Measurements from ENCODE around the gene ZNF524.

ZNF524 gene

DNA sequence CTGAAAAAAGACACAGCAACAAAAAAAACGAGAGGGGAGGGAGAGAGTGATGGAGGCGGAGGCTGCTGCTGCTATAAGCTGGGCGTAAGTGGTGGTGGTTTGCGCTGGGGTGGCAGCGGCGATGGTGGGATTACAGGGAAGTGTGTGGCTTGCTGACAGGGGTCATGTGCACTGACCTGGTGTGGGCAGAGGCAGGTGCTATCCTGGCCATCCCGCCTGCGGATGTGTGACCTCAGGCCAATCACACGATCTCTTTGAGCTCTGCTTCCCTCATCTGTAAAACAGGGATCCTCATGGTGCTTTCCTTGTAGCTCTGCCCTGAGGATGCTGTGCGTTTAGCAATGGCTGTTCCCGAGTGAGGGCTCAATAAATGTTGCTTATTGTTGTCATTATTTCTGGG lies 37.4 kb downstream of the ZNF524 start:
- H3K36me3 ChIP-seq (ENCODE audit: insufficient read depth, low read length) = peaks cover 3% of the 10 kb centered on the region
- H2AFZ ChIP-seq (ENCODE audit: low read depth, low read length) = no peak overlapping the region
- no peaks in the 10 kb centered on the region for H3K27me3 ChIP-seq (ENCODE audit: insufficient read depth, low read length)
- peaks cover 32% of the 10 kb centered on the region for H3K4me1 ChIP-seq (ENCODE audit: insufficient read depth, low read length)
- no peaks in the 10 kb centered on the region for H3K9me3 ChIP-seq (ENCODE audit: low read length)
- no peak overlapping the region for H3K4me3 ChIP-seq (ENCODE audit: low read length)

DNA sequence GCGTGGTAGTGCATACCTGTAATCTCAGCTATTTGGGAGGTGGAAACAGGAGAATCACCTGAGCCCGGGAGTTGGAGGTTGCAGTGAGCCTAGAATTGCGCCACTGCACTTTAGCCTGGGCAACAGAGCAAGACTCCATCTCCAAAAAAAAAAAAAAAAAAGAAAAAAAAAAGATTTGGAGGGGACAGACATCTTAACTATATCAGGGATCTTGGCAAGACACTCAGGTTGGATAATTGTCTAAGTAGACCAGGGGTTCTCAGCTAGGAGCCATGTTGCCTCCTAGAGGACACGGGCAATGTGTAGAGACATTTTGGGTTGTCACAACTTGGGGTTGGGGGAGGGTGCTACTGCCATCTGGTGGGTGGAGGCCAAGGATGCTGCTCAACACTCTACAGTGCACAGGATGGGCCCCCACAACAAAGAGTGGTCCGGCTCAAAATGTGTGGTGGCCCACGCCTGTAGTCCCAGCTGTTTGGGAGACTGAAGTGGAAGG lies 38.8 kb downstream of the ZNF524 start:
- Histone ChIP-seq H3K4me1 (ENCODE audit: insufficient read depth, low read length) (peaks cover 42% of the 10 kb centered on the region), H3K9me3 (ENCODE audit: low read length) (no peaks in the 10 kb centered on the region), H3K36me3 (ENCODE audit: insufficient read depth, low read length) (peaks cover 3% of the 10 kb centered on the region), H3K4me3 (ENCODE audit: low read length) (no peak overlapping the region), H2AFZ (ENCODE audit: low read depth, low read length) (no peak overlapping the region), H3K27me3 (ENCODE audit: insufficient read depth, low read length) (no peaks in the 10 kb centered on the region)

DNA sequence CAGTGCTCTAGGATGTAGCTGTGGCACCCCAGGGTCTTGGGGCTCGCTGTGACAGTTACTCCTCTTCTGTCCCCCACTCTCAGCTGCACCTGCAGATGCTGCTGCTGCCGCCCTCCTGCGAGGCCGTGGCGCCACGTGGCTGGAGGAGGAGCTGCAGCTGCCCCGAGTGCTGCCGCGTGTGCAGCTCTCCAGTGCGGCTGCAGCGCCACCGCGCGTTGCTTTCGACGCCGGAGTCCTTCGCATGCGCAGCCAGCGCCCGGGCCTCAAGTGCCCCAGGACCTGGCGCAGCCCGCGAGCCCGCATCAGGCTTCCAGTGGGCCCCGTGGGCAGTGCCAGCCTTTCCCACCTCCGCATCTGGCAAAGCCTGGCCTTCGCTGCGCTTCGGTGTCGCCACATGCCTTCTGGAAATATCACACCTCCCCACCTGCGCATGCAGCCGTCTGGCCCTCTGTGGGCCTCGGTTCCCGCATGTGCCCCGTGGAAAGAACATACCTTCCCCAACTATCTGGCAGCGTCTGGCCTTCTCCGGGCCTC lies 40.0 kb downstream of the ZNF524 start:
- Histone ChIP-seq H3K27me3 (ENCODE audit: insufficient read depth, low read length) (no peaks in the 10 kb centered on the region), H3K4me1 (ENCODE audit: insufficient read depth, low read length) (peaks cover 52% of the 10 kb centered on the region), H3K4me3 (ENCODE audit: low read length) (peak overlapping the region; percentile 74), H3K9me3 (ENCODE audit: low read length) (no peaks in the 10 kb centered on the region), H2AFZ (ENCODE audit: low read depth, low read length) (peak overlapping the region; percentile 29), H3K36me3 (ENCODE audit: insufficient read depth, low read length) (peaks cover 11% of the 10 kb centered on the region)

DNA sequence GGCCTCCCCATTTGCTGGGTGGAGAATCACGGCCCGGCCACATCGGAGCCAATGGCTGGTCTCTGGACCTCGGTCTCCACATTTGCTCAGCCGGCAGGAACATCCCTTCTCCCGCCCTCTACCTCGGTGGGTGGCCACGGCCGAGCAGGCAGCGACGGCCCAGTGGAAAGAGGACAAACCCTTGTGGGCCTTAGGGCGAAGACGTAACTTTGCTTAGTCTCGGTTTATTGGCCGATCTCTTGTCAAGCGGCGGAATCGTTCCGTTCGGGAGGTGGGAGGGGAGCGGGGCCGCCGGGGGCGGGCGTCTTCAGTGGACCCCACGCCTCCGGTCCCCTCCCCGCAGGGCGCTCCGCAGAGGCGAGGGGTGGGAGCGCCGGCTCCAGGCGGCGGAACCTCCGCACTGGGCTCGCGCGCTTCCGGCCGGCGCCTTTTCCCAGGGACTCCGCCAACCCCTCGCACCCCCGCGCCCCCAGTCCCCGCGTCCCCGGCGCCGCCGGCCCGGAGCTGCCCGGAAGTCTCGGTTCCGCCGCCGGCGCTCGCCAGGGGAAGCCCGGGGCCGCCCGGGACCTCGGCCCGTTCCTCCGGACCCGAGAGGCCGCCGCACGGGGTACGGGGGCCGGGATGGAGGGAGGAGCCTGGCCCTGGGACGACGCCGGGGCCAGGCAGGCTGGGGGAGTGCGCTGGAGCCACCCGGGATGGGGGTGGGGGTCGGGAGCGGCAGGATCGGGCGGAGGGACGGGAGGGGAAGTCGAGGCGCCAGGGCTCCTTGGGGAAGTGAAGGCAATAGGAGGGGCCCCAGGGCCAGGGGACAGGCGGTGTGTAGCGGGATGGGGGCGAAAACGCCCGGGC lies 40.7 kb downstream of the ZNF524 start, which contains the start of gene ZNF580:
TSS of gene ZNF580 (plus strand) at position 426 of the 849 bp plus-strand sequence. CDS start 1,507 bp downstream, outside the sequence.
- Histone ChIP-seq H3K27me3 (ENCODE audit: insufficient read depth, low read length) (no peaks in the 10 kb centered on the region), H3K9me3 (ENCODE audit: low read length) (no peaks in the 10 kb centered on the region), H3K36me3 (ENCODE audit: insufficient read depth, low read length) (peaks cover 16% of the 10 kb centered on the region), H3K4me1 (ENCODE audit: insufficient read depth, low read length) (peaks cover 45% of the 10 kb centered on the region), H2AFZ (ENCODE audit: low read depth, low read length) (peak within 1 kb of the TSS; percentile 29), H3K4me3 (ENCODE audit: low read length) (peak within 1 kb of the TSS; percentile 74)

DNA sequence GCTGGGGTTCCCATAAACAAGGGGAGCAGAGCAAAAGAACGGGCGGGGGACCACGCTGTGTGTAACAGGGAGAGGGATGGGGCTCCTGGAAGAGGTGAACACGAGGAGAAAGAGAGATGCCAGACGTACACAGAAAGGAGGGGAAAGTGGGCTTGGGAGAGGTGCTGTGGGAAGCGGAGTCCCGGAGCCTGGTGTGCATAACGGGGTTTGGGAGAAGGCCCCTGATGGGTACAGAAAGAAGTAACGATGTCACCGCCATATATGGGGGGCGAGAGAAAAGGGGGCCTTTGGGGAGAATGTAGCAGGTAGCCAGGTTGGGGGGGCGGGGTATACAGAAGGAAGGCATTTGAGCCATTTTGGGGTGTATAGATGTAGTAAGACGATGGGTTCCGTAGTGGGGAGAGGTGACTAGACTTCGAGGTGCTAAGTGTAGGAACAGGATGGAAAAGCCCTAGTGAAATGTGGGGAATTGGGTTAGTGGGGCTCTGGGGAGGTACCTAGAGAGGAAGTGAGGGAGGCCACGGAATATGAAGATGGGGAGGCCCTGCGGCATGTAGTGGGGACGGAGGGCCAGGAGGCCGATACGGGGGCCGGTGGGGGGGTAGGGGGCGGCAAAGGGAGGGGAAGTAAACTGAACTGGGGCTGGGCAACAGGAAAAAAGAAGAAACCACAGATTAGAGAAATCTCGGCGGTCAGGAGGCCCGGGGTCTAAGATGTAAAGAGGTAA lies 41.5 kb downstream of the ZNF524 start:
- Histone ChIP-seq H3K9me3 (ENCODE audit: low read length) (no peaks in the 10 kb centered on the region), H3K4me3 (ENCODE audit: low read length) (peak overlapping the region; percentile 74), H3K4me1 (ENCODE audit: insufficient read depth, low read length) (peaks cover 37% of the 10 kb centered on the region), H2AFZ (ENCODE audit: low read depth, low read length) (no peak overlapping the region), H3K36me3 (ENCODE audit: insufficient read depth, low read length) (peaks cover 16% of the 10 kb centered on the region), H3K27me3 (ENCODE audit: insufficient read depth, low read length) (no peaks in the 10 kb centered on the region)

DNA sequence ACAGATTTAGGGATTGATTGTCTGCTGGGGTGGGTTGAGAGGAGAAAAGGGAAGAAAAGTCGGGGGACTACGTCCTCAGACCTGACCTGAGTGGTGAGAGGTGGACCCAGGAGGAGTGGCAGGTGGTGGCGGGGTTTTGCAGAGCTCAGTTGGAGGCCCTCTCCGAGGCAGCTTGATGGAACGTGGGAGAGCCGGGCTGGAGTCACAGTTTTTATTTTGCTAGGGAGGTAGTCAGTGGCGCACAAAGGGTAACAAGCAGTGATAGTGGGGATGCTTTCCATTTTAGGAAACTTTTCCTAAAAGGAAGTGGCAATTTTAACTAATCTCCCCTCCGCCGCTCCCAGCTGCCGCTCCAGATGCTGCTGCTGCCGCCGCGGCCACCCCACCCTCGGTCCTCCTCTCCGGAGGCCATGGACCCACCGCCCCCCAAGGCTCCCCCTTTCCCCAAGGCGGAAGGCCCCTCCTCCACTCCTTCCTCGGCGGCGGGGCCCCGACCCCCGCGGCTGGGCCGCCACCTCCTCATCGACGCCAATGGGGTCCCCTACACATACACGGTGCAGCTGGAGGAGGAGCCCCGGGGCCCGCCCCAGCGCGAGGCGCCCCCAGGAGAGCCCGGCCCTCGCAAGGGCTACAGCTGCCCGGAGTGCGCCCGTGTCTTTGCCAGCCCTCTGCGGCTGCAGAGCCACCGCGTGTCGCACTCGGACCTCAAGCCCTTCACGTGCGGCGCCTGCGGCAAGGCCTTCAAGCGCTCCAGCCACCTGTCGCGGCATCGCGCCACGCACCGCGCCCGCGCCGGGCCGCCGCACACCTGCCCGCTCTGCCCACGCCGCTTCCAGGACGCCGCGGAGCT lies 42.3 kb downstream of the ZNF524 start:
- Histone ChIP-seq H3K4me3 (ENCODE audit: low read length) (peak overlapping the region; percentile 88), H3K4me1 (ENCODE audit: insufficient read depth, low read length) (peaks cover 41% of the 10 kb centered on the region)

DNA sequence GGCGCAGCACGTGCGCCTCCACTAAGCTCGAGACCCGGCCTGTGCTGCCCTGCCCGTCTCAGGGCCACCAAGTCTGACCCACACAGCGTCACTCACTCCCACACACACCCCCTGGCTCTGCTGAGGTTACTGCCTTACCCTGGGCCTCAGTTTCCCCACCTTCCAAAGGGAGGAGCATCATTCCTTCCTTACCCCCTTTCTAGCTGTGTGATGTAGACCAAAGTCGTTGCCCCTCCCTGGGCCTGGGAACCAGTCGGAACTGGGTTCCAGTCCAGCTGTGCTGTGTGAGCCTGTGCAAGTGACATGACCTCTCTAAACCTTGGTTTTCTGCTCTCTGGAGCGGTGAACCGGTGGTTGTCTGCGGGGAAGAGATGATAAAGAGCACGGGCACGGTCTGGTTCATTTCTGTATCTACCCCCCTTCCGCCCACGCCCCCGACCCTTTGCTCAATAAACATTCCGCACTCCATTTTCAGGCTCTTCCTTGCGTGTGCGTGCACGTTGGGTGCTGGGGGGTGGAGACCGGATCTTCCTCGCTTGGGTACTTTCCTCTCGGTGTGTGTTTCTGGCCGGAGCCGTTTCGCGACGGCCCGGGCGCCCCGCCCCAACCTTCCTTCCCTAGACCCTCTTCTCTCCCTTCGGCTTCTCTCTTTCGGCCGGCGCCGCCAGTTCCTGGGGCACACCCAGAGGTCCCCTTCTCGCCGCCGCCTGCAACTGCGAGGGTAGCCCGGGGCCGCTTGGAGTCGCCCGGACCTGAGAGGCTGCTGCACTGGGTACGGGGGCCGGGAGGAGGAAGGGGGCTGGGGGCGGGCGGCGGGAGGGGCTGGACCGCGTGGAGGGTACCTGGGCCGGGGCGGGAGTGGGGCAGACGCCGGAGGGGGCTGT lies 43.2 kb downstream of the ZNF524 start, which contains the start of gene ZNF581:
TSS of gene ZNF581 (plus strand) at position 647 of the 884 bp plus-strand sequence. CDS start 923 bp downstream, outside the sequence.
- H3K36me3 ChIP-seq (ENCODE audit: insufficient read depth, low read length) = peaks cover 14% of the 10 kb centered on the region
- no peaks in the 10 kb centered on the region for H3K9me3 ChIP-seq (ENCODE audit: low read length)
- peak within 1 kb of the TSS; percentile 88 for H3K4me3 ChIP-seq (ENCODE audit: low read length)
- H3K4me1 ChIP-seq (ENCODE audit: insufficient read depth, low read length) = peaks cover 44% of the 10 kb centered on the region
- no peak within 1 kb of the TSS for H2AFZ ChIP-seq (ENCODE audit: low read depth, low read length)
- H3K27me3 ChIP-seq (ENCODE audit: insufficient read depth, low read length) = no peaks in the 10 kb centered on the region

More for the DNA sequence above, 42.3 kb downstream of the ZNF524 start:
- peaks cover 16% of the 10 kb centered on the region for H3K36me3 ChIP-seq (ENCODE audit: insufficient read depth, low read length)
- H3K27me3 ChIP-seq (ENCODE audit: insufficient read depth, low read length) = no peaks in the 10 kb centered on the region
- H3K9me3 ChIP-seq (ENCODE audit: low read length) = no peaks in the 10 kb centered on the region
- H2AFZ ChIP-seq (ENCODE audit: low read depth, low read length) = no peak overlapping the region

DNA sequence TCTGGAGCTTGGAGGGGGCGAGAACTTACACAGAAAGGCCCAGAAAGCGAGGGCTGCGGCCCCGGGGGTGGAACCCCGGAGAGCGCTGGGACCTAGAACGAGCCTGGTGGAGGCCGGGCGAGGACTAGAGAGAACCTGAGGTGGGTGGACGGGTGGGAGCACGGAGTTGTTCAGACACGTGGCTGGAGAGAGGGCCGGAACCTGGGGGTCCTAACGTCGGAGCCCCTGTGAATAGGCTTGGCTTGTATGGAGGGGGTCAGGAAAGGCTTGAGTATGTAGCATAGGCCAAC lies 43.7 kb downstream of the ZNF524 start:
- Histone ChIP-seq H2AFZ (ENCODE audit: low read depth, low read length) (no peak overlapping the region), H3K27me3 (ENCODE audit: insufficient read depth, low read length) (no peaks in the 10 kb centered on the region), H3K4me1 (ENCODE audit: insufficient read depth, low read length) (peaks cover 49% of the 10 kb centered on the region), H3K4me3 (ENCODE audit: low read length) (peak overlapping the region; percentile 88), H3K36me3 (ENCODE audit: insufficient read depth, low read length) (peaks cover 14% of the 10 kb centered on the region), H3K9me3 (ENCODE audit: low read length) (no peaks in the 10 kb centered on the region)

DNA sequence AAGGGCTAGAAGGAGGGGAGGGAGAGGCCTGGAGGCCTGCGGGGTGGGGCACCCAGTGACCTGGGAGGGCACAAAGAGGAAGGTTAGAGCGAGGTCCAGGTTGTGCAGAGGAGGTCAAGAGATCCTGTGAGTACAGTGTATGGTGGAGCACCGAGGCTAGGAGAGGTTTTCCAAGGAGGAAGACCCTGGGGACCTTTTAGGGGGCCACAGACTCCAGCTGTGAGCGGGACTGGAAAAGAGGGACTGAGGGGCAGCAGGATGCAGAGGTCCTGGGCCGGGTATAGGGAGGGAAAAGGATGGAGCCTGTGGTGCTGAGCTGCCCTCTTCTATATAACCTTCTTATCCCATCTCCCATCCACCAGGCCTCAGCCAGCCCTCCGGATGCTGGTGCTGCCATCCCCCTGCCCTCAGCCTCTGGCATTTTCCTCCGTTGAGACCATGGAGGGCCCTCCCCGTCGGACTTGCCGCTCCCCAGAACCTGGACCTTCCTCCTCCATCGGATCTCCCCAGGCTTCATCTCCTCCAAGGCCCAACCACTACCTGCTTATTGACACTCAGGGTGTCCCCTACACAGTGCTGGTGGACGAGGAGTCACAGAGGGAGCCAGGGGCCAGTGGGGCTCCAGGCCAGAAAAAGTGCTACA lies 44.2 kb downstream of the ZNF524 start:
- no peak overlapping the region for H2AFZ ChIP-seq (ENCODE audit: low read depth, low read length)

DNA sequence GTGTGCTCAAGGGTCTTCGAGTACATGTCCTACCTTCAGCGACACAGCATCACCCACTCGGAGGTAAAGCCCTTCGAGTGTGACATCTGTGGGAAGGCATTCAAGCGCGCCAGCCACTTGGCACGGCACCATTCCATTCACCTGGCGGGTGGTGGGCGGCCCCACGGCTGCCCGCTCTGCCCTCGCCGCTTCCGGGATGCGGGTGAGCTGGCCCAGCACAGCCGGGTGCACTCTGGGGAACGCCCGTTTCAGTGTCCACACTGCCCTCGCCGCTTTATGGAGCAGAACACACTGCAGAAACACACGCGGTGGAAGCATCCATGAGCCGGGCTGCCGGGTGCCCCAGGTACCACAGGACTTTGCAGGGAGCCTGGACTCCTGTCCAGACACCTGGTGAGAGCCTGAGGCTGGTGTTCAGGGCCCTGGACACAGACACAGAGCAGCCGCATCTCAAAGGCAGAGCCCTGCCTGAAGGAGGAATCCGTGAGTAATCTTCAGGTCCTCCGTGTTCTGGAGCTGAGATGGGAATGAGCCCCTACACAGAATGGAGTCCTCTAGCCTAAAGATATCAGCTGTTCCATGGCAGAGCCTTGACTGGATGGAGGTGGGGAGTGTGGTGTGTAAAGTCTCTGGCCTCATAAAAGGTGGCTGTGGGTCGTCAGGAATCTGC lies 44.9 kb downstream of the ZNF524 start:
- Histone ChIP-seq H3K4me3 (ENCODE audit: low read length) (peak overlapping the region; percentile 88), H3K27me3 (ENCODE audit: insufficient read depth, low read length) (no peaks in the 10 kb centered on the region), H3K4me1 (ENCODE audit: insufficient read depth, low read length) (peaks cover 48% of the 10 kb centered on the region), H3K9me3 (ENCODE audit: low read length) (no peaks in the 10 kb centered on the region), H3K36me3 (ENCODE audit: insufficient read depth, low read length) (peaks cover 14% of the 10 kb centered on the region), H2AFZ (ENCODE audit: low read depth, low read length) (no peak overlapping the region)

More for the DNA sequence above, 44.2 kb downstream of the ZNF524 start:
- Histone ChIP-seq H3K4me1 (ENCODE audit: insufficient read depth, low read length) (peaks cover 51% of the 10 kb centered on the region), H3K36me3 (ENCODE audit: insufficient read depth, low read length) (peaks cover 14% of the 10 kb centered on the region), H3K4me3 (ENCODE audit: low read length) (peak overlapping the region; percentile 88), H3K27me3 (ENCODE audit: insufficient read depth, low read length) (no peaks in the 10 kb centered on the region), H3K9me3 (ENCODE audit: low read length) (no peaks in the 10 kb centered on the region)

DNA sequence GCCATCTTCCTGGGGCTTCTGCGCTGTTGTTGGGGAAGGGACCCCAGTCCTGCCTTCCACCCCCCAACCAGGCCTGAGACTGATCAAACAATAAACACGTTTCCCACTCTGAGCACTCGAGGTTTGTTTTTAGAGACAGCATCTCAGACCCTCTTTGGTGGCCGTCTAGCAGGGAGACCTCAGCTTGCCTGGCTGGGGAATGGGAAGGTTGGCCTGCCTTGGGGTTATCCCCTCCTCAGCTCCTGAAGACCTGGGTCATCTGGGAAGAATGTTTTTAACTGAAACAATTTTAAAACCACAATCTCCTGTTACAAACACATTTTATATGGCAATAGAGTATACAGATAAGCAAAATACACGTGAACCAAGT lies 45.4 kb downstream of the ZNF524 start:
- Histone ChIP-seq H3K9me3 (ENCODE audit: low read length) (no peaks in the 10 kb centered on the region), H2AFZ (ENCODE audit: low read depth, low read length) (no peak overlapping the region), H3K4me3 (ENCODE audit: low read length) (no peak overlapping the region), H3K27me3 (ENCODE audit: insufficient read depth, low read length) (no peaks in the 10 kb centered on the region), H3K4me1 (ENCODE audit: insufficient read depth, low read length) (peaks cover 43% of the 10 kb centered on the region), H3K36me3 (ENCODE audit: insufficient read depth, low read length) (peaks cover 14% of the 10 kb centered on the region)

Measured in neuron (in vitro differentiated cells).